GM19463 (cell line): ENCODE data around the gene TMEM117.
"Not testable (repeated sequence)": the region's sequence is repeated elsewhere in the genome, so short reads cannot be mapped to it uniquely, and the experiment has no call there.

Source experiments
- ATAC-seq: cut with Tn5 transposase; IDR thresholded peaks from one replicate; pipeline ENCODE4 v1.9.1; 2021; ENCODE audit warnings: mild to moderate bottlenecking, moderate library complexity; ENCODE audit not compliant: unreplicated experiment

The TMEM117 gene

DNA sequence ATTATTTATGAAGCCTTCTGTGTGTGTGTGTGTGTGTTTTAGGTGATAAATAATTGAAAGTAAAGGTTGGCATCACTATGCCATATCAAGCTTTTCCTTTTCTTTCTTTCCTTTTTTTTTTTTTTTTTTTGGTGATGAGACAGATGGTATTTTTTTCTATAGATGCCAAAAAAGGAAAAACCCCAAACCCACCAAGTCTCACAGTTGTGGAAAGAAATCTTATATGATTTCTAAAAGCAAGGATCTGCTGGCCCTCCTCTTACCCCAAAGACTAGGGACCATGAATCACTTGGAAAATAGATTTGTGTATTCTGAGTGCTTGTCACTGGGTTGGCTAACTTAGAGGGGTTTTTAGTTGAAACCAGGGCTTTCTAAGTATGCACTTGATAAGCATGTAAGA lies 181.3 kb downstream of the TMEM117 start:
- ATAC-seq = no peak

DNA sequence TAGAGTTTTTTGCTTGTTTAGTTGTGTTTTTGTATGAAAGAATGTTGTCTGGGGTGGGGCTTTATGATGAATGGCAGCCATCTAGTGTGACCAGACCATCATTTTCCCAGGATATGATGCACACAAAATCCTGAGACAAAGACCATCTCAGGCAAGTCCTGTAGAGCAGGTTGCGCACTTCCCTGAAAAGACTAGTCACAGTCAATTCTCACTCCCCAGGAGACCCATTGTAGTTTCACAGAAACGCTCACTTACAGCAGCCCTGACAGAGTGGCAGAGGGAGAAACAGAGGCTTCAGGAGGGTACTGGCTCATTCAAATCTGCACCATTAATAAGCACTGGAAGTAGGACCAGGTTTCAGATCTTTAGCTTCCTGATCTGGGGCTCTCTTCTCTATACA lies 183.2 kb downstream of the TMEM117 start:
- no peak for ATAC-seq

DNA sequence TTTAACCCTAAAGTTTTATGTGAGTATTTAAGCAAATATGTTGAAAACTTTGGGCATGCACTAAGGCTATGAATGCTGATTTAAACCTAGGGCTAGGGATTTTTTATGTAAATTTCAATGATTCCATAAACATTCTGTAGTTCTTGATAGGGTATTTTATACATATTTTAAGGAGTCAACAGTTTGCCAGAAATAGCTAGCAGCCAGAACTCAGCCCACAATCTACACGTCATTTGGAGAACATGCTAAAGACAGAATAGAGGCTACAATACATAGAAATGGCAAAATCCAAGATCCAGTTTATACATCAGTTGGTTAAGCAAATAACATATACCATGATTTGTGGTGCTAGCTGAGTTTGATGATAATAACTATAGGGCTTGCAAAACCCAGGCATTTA lies 184.7 kb downstream of the TMEM117 start:
- no peak for ATAC-seq

DNA sequence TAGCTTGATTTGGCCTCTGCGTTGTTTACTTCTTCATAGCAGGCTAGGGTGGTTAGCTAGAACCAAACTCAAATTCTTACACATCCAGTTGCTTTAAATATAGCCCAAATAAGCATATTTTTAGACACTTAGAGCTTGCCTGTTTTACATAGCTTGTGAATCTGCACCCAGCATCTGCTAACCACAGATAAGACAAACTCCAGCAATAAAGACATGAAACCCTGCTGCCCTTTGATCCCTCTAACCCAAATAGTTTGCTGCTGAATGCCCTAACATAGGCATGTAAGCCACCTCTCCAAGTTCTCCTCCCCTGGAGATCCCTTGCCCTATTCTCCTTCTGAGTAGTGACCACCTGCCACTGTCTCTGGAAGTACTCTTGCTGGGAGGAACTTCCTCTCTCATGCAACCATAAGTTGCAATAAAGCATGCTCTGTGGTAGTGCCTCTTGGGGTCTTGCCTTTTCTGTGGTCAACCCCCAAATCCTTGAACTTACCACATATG lies 185.6 kb downstream of the TMEM117 start:
- ATAC-seq = peak; percentile 78

DNA sequence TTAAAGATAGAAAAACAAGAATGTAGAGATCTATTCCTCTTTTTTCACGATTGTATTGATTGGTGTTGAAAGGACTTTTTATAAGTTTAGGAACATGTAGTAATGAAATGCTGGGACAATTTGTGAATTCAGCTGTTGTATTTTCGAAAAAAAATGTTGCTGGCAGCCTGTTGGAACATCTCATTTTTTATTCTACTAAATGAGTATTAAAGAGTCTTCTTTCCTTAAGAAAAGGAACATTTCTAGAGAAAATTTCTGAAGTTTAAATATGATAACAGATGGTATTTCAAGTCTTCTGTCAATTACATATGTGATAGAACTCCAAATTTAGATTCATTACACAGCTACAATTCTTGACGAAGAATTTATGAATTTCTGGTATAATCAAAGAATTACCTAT lies 189.6 kb downstream of the TMEM117 start:
- ATAC-seq = no peak

DNA sequence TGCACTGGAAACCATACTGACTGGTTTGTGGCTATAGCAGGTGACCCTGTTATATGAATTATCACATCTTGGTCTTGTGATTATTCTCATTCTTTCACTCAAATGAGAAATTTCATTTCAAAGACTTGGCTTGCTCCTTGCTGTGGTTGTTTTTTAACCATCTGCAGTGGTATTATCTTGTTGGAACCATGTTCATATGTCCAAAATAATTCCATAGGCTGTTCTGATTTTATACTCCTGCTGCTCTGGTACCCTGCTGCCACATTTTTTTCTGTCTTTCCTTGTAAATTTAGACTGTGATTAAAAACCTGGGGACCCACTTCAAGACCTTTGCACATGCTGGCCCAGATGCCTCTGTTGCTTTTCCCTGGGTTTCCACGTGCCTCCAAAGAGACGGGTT lies 190.2 kb downstream of the TMEM117 start:
- no peak for ATAC-seq

DNA sequence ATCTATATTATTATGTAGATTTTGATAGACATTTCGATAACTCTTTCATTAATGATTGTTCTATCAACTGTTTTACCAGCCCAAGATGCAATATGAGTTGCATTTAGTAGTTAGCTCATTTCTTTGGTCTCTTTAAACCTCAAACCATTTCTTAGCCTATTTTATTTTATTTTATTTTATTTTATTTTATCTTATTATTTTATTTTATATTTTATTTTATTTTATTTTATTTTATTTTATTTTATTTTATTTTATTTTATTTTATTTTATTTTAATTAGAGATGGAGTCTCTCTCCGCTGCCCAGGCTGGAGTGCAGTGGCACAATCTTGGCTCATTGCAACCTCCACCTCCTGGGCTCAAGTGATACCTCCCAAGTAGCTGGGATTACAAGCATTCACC lies 191.0 kb downstream of the TMEM117 start:
- not testable (repeated sequence) for ATAC-seq

DNA sequence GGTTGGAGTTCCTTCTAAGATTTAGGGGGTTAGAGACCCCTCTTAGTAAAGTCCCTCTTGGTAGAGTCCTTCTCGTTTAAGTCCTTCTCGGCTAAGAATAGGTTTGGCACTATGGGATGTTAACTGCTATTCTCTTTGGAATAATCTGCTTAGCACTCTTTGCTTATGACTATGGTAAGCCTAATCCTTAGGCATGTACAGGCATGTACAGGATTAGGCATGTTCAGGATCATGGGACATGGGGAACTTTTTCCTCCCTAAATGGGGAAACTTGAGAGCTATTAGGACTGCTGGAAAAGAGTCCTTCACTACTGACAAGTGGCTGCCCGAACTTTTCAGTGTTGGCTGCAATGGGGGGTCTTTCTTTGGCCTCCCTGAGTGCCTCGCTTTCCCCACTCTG lies 193.3 kb downstream of the TMEM117 start:
- ATAC-seq = no peak

DNA sequence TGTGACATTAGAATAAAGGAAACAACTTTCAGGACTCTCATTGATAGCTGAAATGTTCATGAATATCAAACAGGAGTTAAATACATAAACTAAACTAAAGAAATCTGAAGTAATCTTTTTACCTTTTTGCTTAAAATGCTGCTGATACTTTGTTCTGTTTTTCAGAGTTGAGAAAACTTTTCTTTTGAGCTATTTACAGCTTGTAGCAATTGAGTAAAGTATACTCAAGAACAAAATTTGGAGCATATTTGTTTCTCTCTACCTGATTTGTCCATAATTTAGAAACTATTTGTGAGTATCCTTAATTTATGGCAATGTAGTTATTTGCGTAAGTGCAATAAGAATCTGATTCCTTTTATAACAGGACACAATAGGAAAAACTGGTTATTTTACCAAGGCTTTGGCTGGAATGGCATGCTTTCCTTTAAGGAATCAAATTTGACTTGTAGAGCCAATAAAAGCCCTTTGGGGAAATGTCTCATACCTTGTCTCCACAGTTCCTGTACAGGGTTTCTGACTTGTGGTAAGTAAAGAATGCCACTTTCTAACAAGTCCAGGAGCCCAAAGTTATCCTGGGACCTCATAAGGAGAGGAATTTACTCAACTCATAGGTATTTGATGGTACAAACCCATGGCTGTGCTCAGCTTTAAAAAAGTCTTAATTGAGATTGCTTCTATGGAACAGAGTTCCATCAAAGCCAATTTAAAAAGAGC lies 195.7 kb downstream of the TMEM117 start:
- no peak for ATAC-seq

DNA sequence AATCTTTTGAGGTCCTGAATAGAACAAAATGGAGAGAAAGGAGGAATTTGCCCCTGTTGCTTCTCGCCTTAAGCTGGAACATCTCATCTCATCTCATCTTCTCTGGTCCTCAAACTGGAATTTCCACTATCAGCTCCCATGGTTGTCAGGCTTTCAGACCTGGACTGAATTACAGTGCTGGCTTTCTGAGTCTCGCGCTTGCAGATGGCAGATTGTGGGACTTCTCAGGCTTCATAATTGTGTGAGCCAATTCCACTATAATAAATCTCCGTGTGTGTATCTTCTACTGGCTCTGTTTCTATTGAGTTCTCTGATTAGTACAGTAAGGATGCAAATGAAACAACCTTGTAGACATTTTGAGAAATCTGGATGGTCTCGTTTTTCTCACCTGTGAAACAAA lies 199.0 kb downstream of the TMEM117 start:
- no peak for ATAC-seq

DNA sequence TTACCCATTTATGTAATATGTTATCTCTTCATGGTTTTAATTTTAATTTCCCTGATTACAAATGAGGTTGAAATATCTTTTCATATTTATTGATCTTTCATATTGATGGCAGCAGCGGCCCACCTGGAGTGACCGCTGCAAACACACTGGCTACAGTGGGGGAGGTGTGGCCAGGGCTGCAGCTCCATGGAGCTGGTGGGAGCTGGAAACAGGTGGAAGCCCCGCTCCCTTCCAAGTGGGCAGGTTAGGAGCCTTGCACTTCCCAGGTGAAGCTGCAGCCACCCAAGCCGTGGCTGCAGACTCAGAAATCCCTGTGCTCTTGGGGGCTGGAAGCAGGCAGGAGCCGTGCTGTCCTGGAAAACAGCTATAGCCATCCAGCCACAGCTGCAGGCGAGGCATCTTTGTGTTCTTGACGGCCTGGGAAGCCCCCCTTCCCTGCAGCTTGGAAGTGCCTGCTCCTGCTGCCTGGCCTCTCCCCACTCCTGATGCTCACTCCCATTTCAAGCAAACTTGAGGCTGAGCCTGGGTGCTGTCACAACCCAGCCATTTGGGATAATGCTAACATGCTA lies 201.1 kb downstream of the TMEM117 start:
- no peak for ATAC-seq

DNA sequence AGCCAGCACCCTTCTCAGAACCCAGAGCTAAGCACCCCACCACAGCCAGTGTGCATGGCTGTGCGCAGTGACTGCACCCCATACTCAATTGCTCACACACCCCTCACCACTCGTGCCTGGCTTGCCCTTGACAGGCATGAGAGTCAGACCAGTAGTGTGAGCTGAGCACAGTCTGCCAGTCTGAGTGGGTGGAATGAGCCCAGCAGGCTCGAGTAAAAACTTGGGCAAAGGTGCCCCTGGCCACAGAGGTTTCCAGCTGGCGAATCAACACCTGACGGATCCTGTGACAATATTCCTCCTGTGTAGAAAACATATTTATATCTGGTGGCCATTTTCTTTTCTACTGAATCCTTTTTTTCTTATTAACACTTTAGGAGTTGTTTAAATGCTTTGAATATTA lies 202.5 kb downstream of the TMEM117 start:
- ATAC-seq = no peak

DNA sequence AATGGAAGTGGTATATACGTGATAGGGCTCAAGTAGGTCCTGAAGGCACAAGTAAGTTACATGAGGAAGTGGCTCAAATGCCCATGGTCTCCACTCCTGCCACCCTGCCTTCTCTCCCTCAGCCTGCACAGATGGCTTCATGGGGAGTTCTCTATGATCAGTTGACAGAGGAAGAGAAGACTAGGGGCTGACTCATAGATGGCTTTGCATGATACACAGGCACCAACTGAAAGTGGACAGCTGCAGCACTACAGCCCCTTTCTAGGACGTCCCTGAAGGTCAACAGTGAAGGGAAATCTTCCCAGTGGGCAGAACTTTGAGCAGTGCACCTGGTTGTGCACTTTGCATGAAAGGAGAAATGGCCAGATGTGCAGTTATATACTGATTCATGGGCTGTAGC lies 208.6 kb downstream of the TMEM117 start:
- ATAC-seq = not testable (repeated sequence)

DNA sequence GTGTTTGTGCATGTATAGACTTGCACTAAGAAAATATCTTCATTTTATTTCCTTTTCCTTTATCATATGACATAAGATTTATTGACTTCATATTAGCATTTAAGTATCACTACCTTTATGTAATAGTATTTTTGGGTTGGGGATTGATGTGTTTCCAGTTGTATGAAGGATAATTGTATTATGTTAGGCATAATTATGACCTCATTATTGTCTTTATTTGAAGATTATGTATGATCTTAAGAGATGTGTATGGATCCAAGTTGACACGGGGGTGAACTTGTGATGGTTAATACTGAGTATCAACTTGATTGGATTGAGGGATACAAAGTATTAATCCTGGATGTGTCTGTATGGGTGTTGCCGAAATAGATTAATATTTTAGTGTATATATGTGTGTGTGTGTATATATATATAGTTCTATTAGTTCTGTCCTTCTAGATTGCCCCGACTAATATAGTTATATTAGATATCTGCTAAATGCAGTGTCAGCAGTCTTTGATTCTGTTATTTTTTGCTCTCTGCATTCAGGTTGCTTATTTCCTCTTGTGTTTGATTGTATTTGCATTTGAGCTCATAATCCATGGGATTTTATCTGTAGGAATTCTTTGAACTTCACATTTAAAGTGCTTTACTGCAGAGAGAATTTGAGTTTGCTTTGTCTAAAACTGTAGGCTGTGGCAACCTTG lies 211.0 kb downstream of the TMEM117 start:
- ATAC-seq = no peak

DNA sequence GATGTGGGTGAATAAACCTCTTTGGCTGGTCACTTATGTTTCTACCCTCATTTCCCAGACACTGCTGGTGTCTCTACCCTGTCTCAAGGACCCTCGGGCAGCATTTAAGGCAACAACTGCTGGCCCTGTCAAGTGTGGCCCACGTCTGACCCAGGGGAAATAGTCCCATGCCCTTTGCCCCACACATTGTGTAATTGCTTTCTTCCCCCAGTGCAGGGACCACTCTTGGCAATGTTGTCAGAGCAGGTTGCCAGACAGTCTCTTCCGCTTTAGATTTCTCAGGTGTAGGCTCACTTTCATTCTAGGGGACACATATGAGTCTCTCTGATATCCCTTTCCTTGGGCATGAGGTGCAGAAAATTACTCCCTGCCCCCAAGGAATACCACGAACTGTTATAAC lies 216.7 kb downstream of the TMEM117 start:
- ATAC-seq = no peak

DNA sequence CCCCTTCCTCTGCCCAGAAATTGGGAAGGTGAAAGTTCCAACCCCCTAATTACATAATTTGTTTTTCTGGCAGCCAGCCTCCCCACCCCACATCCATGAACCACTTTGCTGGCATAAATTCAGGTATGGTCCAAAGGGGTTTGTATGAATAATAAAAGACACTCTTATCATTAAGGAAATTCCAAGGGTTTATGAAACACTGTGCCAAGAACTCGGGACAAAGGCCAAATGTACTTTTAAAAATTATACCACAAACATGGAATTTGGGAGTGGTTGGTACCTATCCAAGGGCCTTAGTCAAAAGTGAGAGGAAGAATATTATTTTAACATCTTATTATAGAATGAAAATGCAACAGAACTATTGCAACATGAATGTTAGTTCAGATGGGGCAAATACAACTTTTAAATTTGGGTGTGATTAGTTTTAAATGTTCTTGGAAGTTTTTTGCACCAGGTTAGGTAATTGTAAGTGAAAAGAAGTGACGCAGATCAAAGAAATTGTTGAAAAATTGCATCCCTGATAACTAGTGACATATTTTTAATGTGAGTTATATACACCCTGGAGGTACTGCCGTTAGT lies 217.8 kb downstream of the TMEM117 start:
- ATAC-seq = no peak

DNA sequence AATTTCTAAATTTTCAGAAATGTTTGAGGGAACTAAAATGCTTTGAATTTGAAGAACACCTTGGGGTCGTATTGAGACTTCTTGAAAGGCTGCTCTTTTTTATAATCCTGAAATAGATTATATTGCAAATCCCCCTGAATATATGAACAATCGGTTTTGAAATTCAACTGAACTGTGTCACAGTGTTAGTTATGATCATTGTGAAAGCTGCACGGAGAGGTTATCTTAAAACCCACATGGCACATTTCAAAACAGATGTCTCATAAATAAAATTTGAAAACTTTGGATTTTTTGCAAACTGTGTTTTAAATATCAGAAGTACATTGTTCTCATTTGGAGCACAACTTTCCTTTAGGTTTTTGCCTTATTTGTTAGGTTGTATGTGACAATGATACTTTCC lies 218.4 kb downstream of the TMEM117 start:
- ATAC-seq = no peak

DNA sequence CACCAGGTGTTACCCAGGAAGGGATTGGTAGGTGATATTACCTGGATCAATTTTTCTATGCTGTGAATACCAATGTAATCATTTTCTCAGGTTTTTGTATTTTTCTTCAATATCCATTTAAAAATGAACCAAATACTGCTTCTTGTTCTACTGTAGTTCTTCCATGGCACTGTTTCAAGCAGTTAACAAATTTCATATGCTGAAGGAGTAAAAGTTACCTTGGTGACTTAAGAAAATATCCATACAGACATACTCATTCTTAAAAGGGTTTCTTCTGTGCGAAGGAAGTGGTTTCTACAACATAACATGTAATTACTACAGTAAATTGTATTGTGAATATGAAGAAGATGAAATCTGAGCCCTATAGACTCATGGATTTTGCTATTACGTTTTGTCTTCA lies 222.5 kb downstream of the TMEM117 start:
- no peak for ATAC-seq

DNA sequence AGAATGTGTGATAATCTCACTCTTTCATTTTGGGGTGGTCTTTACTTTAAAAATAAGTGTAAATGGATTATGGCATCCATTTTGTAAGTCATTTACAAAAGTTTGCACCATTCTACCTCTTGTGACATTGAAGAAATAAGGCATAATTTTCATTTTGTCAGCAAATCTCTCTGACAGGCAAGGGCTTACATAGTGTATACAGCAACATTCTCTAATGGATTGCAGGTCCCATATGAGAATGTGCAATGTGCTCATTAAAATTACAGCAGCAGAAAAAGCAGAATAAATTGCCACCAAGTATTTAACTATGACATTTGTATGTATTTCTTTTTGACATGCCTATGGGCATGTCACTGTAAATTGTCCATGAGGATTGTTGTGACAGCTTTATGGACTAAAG lies 223.6 kb downstream of the TMEM117 start:
- no peak for ATAC-seq

DNA sequence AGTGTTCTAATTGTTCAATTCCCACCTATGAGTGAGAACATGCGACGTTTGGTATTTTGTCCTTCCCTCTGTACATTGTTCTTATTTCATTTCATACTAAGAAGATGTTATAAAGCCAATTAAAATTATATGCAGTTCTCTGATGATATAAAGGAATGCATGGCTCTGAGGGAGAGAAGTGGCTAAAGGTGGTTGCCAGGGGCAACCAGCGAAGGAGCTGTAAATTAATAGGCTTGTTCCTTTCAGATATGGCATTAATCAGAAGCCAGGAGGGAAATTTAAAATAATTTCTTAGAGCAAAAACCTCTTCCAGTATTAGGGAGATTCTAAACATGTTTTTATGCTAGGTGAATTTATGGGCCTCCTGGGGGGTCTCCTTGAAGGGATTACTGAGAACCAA lies 227.8 kb downstream of the TMEM117 start:
- ATAC-seq = no peak

DNA sequence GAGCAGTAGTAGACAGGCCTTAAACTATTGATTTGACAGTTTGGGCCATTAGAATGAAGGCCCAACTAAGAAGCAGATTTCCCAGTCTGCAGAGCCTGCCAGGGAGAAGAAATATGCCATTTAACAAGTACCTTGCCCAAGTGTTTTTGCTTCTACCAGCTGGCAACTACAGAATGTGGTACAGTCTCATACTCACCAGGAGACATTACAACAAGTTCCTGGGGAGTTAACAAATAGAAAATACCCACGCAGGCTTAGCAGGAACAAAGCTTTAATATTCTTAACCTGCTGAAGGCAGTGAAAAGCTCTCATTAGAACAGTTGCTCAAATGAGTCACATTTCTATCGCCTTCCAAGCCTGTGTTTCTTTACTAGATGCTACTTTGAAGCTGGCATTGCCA lies 241.0 kb downstream of the TMEM117 start:
- ATAC-seq = no peak

DNA sequence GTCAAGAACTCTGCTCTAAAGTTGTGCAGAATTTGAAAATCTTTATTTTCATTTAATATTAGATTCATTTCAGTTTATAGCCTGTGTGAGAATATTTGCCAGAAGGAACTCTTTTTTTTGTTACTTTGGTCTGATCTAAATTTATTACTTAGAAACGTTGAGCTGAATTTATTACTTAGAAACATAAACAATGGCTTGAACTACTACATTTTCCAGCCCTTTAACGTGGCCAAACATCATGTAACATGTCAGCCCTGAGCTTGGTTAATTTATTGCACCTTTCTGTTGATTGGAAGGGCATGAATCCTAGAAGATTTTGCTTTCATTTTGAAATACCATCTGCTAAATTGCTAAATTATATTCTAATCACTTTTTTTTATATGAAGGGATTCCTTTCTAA lies 241.4 kb downstream of the TMEM117 start:
- no peak for ATAC-seq
